ENCODE results near the gene ZNF408.
A peak's percentile ranks its signal among the peaks of the same experiment; 100 is the strongest.
"Not testable (repeated sequence)": the region's sequence is repeated elsewhere in the genome, so short reads cannot be mapped to it uniquely, and the experiment has no call there.

The ZNF408 gene

DNA sequence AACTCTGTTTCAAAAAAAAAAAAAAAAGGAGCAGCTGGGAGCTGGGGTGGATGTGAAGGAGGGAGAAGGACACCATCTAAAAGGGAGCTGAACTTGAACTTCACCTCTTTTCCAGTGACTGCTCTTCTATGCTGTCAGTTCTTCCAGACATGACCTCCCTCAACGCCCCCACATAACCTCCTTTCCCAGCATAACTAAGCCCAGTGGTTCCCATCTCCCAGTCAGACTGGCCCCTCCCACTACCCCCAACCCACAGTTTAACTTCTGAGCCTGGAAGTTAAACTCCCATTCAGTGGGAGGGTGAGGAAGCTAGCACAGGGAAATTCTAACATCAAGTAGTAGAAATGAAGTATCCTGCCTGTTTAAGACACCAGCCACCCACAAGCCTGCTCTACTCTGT is 2.2 kb upstream of the ZNF408 start:
- DNase-seq: no peak

DNA sequence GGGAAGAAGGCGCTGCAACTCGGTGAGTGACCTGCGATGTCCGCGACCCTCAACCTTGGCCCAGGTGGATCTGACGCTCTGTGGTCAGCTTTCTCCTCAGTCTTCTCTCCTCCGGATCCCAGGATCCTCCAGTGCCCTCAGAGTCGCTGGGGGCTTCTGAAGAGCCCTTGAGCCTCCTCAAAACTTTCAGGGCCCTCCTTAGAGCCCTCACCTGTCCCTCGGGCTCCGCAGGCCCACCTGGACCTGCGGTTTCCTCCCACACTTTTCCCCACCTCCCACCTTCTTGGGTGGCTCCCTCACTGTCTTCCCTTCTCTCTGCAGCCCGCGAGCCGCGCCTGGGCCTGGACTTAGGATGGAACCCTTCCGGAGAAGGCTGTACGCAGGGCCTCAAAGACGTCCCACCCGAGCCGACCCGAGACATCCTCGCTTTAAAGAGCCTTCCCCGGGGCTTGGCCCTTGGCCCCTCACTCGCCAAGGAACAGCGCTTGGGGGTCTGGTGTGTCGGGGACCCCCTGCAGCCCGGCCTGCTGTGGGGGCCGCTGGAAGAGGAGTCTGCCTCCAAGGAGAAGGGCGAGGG is 335 bp downstream of the ZNF408 start:
- no peak for DNase-seq

- no peak for DNase-seq
These were observed 4.3 kb downstream of the ZNF408 start for GRCh38 chr11:46705070-46705688.

GRCh38 chr11:46706886-46707285 is 6.1 kb downstream of the ZNF408 start:
- DNase-seq: no peak

GRCh38 chr11:46709351-46709750 is 8.5 kb downstream of the ZNF408 start:
- DNase-seq: not testable (repeated sequence)

DNA sequence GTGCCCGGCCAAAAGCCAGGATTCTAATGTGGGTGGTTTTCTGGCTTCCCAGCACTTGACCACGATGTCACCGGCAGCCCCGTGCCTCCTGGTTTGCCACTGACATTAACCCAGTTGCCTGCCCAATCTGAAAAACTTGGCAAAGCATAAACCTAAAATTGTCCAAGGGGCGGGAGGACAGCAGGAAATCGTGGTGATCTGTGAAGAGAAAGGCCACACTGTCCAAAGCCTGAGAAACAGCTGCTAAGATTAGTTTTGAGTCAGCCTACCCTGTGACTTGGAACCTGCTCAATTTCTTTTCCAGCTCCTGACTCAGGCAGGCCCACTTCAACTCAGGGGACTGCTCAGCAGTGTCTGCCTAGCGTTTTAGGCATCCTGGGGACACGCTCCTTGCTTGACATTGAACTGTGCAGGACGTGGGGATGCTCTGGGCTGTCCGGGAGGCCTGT is 10.0 kb downstream of the ZNF408 start:
- DNase-seq: no peak

GRCh38 chr11:46711303-46711702 is 10.5 kb downstream of the ZNF408 start:
- DNase-seq: no peak

DNA sequence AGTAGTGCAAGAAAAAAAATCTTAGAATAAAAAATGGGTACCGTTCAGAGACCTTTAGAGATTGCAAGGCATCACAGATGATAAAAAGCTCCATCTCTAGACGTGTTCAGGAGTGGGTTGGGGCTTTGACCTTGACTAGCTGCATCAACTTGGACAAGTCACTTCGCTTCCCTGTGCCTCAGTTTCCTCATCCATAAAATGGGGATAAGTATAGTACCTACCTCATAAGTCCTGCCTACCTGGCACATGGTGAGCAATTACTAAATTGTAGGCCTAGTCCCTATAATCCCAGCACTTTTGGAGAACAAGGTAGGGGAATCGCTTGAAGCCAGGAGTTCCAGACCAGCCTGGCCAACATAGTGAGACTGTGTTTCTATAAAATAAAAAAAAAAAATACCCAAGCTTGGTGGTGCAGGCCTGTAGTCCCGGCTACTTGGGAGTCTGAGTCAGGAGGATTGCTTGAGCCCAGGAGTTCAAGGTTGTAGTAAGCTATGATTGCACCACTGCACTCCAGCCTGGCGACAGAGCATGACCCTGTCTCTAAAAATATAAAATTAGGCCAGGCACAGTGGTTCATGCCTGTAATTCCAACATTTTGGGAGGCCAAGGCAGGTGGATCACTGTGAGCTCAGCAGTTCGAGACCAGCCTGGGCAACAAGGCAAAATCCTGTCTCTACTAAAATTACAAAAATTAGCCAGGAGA is 12.2 kb downstream of the ZNF408 start:
- no peak for DNase-seq

DNA sequence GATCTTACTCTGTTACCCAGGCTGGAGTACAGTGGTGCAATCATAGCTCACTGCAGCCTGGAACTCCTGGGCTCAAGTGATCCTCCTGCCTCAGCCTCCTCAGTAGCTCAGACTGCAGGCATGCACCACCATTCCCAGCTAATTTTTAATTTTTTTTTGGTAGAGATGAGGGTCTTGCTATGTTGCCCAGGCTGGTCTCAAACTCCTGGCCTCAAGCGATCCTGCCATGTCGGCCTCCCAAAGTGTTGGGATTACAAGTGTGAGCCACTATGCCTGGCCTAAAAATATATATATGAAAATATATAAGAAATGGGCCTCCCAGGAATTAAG is 17.0 kb downstream of the ZNF408 start:
- not testable (repeated sequence) for DNase-seq

DNA sequence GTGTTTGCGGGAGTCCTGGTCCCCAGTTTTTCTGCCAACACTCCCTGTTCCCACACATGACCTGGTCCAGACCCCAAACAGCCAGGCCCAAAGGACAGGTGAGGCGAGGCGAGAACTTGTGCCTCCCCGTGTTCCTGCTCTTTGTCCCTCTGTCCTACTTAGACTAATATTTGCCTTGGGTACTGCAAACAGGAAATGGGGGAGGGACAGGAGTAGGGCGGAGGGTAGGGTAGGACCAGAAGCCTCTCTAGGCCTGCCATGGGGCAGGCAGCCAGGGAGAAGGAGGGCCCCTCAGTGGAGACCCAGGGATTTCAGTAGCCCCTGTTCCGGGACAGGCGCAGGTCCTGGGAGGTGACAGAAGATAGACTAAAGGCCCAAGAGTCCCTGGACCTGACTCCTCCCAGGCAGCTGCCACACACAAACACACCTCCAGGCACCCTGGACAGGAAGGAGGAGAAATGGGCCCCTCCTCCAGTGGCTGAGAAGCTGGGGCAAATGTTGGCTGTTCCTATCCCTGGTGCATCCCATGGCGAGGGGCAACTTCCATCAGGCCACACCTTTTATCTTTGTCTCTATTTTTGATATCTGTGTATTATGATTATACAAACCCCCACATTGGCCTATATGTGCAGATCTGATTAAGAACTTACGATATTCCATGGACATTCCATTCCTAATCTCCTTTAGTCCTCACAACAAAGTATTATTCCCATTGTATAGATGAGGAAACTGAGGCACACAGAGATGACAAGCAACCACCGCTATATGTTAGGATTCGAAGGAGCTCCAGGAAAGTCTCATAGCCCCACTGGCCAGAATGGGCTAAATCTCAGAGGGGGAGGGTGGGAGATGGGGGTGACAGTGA is 17.6 kb downstream of the ZNF408 start:
- DNase-seq: no peak

DNA sequence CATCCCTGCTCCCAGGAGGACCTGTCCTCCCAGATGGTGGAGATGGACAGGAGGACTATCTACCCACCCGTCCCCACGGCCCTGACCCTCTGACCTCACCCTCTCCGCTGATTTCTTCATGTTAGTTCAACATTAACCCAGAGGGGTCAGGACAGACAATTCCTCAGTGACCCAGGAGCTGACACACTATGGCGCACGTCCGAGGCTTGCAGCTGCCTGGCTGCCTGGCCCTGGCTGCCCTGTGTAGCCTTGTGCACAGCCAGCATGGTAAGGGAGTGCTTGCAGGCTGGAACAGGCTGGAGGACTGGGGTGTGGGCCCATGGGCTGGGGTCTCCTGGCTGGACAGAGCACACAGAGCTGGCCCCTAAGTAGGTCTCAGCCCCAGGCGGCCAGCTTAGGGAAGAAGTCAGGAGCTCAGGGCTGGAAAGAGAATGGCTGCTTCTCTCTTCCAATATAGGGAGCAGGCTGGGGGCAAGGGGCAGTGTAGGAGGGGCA is 18.3 kb downstream of the ZNF408 start, which contains the start of gene F2:
TSS of gene F2 (plus strand) at position 166 of the 495 bp plus-strand sequence. CDS start at position 189, 23 bp downstream.
- DNase-seq: no peak

- no peak for DNase-seq
These were observed 18.9 kb downstream of the ZNF408 start for GRCh38 chr11:46719543-46720218.

DNA sequence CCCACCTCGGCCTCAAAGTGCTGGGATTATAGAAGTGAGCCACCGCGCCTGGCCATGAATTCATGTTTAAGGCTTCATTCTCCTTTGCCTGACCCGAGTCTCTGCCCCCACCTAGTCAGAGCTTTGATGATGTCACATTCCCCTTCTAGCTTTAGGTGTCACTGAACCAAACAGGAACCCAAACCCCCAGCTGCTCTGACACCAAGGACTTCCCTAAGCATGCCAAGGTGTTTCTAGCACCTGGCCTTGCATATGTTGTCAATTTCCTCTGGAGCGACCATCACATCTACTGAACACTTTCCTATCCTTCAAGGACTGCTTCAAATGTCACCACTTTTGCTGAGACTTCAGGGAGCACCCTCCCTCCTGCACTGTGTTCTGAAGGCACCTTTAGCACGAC is 20.5 kb downstream of the ZNF408 start:
- no peak for DNase-seq

- no peak for DNase-seq
These were observed 21.9 kb downstream of the ZNF408 start for GRCh38 chr11:46722566-46723358.

GRCh38 chr11:46723359-46723680 is 22.5 kb downstream of the ZNF408 start:
- no peak for DNase-seq

GRCh38 chr11:46724088-46724487 is 23.3 kb downstream of the ZNF408 start:
- DNase-seq: peak; percentile 24 to 66

DNA sequence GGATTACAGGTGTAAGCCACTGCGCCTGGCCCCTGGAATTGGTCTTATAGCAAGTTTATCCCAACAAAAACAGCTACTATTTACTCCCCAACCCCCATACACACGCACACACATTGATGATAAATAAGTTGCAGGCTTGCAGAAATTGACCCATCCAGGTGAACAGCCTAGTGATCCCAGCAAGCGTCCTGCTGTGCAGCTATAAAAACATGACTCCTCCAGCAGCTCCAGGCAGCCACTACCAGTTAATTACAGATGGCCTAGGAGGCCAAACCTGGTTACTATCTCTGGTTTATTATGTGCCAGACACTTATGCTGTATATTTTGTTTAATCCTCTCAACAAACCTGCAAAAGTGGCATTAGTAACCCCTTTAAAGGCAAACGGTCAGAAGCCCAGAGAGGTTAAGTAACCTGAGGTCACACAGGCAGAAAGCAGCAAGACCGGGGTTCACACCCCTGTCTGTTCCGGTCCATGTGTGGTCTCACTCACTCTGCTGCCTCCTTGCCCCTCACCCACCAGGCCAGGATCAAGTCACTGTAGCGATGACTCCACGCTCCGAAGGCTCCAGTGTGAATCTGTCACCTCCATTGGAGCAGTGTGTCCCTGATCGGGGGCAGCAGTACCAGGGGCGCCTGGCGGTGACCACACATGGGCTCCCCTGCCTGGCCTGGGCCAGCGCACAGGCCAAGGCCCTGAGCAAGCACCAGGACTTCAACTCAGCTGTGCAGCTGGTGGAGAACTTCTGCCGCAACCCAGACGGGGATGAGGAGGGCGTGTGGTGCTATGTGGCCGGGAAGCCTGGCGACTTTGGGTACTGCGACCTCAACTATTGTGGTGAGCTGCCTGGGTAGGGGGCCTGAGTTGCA is 24.7 kb downstream of the ZNF408 start:
- DNase-seq: no peak

DNA sequence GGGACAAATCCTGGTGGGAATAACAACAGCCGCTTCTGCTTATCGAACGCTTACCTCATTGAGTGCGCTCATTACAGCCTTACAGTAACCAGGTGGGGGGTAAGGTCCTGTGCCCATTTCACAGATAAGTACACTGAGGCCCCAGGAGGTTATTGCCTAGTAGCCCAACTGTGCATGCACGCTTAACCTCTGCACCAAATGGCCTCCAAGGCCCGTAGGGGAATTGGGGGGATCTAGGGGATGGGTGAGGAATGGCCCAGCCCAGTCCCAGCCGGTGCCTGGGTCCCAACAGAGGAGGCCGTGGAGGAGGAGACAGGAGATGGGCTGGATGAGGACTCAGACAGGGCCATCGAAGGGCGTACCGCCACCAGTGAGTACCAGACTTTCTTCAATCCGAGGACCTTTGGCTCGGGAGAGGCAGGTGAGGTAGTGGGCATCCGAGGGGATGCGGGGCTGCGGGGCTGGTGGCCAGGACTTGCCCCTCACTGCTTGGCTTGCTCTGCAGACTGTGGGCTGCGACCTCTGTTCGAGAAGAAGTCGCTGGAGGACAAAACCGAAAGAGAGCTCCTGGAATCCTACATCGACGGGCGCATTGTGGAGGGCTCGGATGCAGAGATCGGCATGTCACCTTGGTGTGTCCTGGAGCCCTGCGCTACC is 25.5 kb downstream of the ZNF408 start:
- DNase-seq: no peak

DNA sequence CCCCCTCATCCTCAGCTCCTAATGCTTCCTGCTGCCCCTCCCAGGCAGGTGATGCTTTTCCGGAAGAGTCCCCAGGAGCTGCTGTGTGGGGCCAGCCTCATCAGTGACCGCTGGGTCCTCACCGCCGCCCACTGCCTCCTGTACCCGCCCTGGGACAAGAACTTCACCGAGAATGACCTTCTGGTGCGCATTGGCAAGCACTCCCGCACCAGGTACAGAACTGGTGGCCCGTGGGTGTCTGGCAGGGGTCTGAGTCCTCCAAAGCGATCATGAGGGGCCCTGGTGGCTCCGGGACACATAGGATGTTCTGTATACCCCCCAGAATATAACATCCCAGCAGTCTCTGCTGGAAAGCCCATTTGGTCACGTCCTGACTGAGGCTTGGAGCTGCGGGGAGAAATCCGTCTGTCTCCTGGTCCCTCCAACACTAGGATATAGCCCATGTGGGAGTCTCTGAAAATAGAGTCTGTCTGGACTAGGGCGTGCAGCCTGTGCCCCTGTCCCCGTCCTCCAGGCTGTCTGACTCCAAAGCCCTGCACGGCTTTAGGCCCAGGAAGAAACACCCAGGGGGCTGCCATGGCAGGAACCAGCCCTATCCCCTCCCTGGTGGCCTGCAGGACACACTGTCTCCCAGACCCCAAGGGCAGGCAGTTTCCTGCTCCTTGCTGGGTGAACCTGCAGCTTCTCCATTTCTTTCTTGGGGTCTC is 27.3 kb downstream of the ZNF408 start:
- no peak for DNase-seq

DNA sequence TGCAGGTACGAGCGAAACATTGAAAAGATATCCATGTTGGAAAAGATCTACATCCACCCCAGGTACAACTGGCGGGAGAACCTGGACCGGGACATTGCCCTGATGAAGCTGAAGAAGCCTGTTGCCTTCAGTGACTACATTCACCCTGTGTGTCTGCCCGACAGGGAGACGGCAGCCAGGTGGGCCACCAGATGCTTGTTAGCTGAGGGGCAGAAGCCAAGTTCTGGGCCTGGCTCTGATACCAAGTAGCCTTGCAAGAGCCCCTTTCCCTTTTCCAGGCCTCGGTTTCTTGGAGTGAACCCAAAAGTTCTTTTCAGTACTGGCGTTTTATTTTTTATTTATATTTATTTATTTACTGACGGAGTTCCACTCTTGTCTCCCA is 27.8 kb downstream of the ZNF408 start:
- no peak for DNase-seq
